SU-DHL-6 (cell line): Measurements from ENCODE around the gene ATP5IF1.

Source experiments
- H2AFZ ChIP-seq: fragments of 200-600 bp; sonication (generic); 2 replicates; pipeline ENCODE4 v1.6.1; 2014; ENCODE audit warnings: low read depth, mild to moderate bottlenecking, moderate library complexity, mixed read lengths, antibody characterized with exemption, low read length; ENCODE audit not compliant: severe bottlenecking
- H3F3A ChIP-seq: fragments of 200-600 bp; shearing (Covaris generic); 2 replicates; pipeline ENCODE4 v1.6.0; 2016; ENCODE audit warnings: antibody characterized with exemption, mild to moderate bottlenecking; ENCODE audit not compliant: insufficient read depth
- H3K27ac ChIP-seq: fragments of 200-600 bp; sonication (generic); 2 replicates; pipeline ENCODE4 v1.5.1; 2016; ENCODE audit warnings: low read depth, mild to moderate bottlenecking, low read length, moderate library complexity, mixed read lengths
- H3K27me3 ChIP-seq: fragments of 200-600 bp; sonication (generic), shearing (Covaris generic); 2 replicates; pipeline ENCODE4 v1.6.0; 2014; ENCODE audit warnings: mild to moderate bottlenecking, low read length
- H3K36me3 ChIP-seq: fragments of 200-600 bp; sonication (generic); 2 replicates; pipeline ENCODE4 v1.6.1; 2014; ENCODE audit warnings: mild to moderate bottlenecking, low read length, mixed read lengths
- H3K4me2 ChIP-seq: fragments of 300-600, 200-600 bp; shearing (Covaris generic), sonication (generic); 2 replicates; pipeline ENCODE4 v1.6.0; 2014; ENCODE audit warnings: low read length, low read depth, mild to moderate bottlenecking; ENCODE audit not compliant: poor library complexity, severe bottlenecking
- H3K4me3 ChIP-seq: fragments of 200-600 bp; sonication (generic); 2 replicates; pipeline ENCODE4 v1.5.1; 2014; ENCODE audit warnings: antibody characterized with exemption, low read length, mild to moderate bottlenecking, mixed read lengths; ENCODE audit not compliant: insufficient read depth, poor library complexity, severe bottlenecking
- H3K79me2 ChIP-seq: fragments of 200-600 bp; sonication (generic); 2 replicates; pipeline ENCODE4 v1.6.1; 2014; ENCODE audit warnings: mild to moderate bottlenecking, low read length, moderate library complexity; ENCODE audit not compliant: insufficient read depth
- H3K9ac ChIP-seq: fragments of 200-600 bp; sonication (generic); 2 replicates; pipeline ENCODE4 v1.7.0; 2014; ENCODE audit warnings: mild to moderate bottlenecking, low read length
- H3K9me2 ChIP-seq: fragments of 200-600 bp; sonication (generic); replicated peaks from 2 replicates; pipeline ENCODE4 v1.6.1; 2014; ENCODE audit warnings: low read length; ENCODE audit not compliant: insufficient read depth
- H3K9me3 ChIP-seq: fragments of 200-600 bp; sonication (generic); 2 replicates; pipeline ENCODE4 v1.6.1; 2014; ENCODE audit warnings: low read length, mixed read lengths; ENCODE audit not compliant: insufficient read depth
- H4K20me1 ChIP-seq: fragments of 200-600 bp; sonication (generic); 2 replicates; pipeline ENCODE4 v1.6.1; 2014; ENCODE audit warnings: low read depth, mild to moderate bottlenecking, antibody characterized with exemption, low read length, moderate library complexity, mixed read lengths
- EZH2phosphoT487 ChIP-seq: fragments of 200-600 bp; sonication (generic), shearing (Covaris generic); conservative IDR thresholded peaks from 2 replicates; pipeline ENCODE4 v1.6.1; 2018; ENCODE audit warnings: mild to moderate bottlenecking, antibody characterized with exemption, low read length, moderate library complexity, mixed read lengths
- TF ChIP-seq, protein P1 (sequence below): fragments of 200-600 bp; sonication (generic); IDR thresholded peaks from one replicate; pipeline ENCODE4 v1.5.1; 2017; ENCODE audit warnings: antibody characterized with exemption, mild to moderate bottlenecking, low read length, moderate library complexity; ENCODE audit not compliant: insufficient read depth, poor library complexity, severe bottlenecking

Gene ATP5IF1

DNA sequence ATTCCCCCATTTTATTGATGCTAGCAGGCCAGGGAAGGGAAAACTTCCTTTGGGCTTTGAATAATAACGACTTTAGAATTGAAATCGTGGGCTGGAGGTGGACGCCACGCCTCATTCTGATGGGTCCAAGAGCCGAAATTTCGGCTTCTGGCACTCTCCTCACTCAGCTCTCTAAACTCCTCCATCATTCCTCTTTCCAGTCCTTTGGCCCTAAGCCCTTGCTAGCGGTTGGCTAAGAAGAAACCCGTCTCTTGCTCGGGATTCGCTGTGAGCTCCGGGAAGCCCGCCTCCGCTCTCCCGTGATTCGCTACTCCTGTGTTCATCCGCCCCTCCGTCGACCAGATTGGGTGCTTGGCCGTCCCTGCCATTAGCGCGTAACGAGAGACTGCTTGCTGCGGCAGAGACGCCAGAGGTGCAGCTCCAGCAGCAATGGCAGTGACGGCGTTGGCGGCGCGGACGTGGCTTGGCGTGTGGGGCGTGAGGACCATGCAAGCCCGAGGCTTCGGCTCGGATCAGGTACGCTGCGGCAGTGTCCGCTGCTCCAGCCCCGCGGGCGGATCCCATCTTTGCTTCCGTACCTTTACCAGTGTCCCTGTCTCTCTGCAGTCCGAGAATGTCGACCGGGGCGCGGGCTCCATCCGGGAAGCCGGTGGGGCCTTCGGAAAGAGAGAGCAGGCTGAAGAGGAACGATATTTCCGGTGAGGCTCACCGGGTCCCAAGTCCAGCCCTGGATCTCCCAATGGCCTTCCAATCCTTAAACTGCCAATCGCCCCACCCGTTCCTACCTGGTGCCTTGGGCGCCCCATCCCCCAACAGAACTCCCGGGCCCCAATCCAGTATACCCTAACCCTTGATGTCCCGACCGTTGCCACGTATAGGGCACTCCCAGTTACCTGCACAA, at the start of gene ATP5IF1:
ATP5IF1 (plus strand) TSS at position 370 of the 901 bp plus-strand sequence; CDS start at position 430, 60 bp downstream.
- Histone ChIP-seq H3K4me2 (peak within 1 kb of the TSS; percentile 97), H2AFZ (no peak within 1 kb of the TSS), H3K4me3 (peak within 1 kb of the TSS; percentile 78), H3F3A (peaks cover 45% of the 10 kb centered on the region), H3K9me2 (no peaks in the 10 kb centered on the region), H3K9ac (peak within 1 kb of the TSS; percentile 91), H3K79me2 (peaks cover 42% of the 10 kb centered on the region), H3K27ac (peak within 1 kb of the TSS; percentile 89), H3K36me3 (peaks cover 8% of the 10 kb centered on the region; the same call in 1 of the 2 replicates), H4K20me1 (no peaks in the 10 kb centered on the region), H3K27me3 (no peaks in the 10 kb centered on the region), H3K9me3 (no peaks in the 10 kb centered on the region)
- no peak for TF ChIP-seq EZH2phosphoT487
- TF ChIP-seq, protein P1, sequence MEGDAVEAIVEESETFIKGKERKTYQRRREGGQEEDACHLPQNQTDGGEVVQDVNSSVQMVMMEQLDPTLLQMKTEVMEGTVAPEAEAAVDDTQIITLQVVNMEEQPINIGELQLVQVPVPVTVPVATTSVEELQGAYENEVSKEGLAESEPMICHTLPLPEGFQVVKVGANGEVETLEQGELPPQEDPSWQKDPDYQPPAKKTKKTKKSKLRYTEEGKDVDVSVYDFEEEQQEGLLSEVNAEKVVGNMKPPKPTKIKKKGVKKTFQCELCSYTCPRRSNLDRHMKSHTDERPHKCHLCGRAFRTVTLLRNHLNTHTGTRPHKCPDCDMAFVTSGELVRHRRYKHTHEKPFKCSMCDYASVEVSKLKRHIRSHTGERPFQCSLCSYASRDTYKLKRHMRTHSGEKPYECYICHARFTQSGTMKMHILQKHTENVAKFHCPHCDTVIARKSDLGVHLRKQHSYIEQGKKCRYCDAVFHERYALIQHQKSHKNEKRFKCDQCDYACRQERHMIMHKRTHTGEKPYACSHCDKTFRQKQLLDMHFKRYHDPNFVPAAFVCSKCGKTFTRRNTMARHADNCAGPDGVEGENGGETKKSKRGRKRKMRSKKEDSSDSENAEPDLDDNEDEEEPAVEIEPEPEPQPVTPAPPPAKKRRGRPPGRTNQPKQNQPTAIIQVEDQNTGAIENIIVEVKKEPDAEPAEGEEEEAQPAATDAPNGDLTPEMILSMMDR, result no peak

DNA sequence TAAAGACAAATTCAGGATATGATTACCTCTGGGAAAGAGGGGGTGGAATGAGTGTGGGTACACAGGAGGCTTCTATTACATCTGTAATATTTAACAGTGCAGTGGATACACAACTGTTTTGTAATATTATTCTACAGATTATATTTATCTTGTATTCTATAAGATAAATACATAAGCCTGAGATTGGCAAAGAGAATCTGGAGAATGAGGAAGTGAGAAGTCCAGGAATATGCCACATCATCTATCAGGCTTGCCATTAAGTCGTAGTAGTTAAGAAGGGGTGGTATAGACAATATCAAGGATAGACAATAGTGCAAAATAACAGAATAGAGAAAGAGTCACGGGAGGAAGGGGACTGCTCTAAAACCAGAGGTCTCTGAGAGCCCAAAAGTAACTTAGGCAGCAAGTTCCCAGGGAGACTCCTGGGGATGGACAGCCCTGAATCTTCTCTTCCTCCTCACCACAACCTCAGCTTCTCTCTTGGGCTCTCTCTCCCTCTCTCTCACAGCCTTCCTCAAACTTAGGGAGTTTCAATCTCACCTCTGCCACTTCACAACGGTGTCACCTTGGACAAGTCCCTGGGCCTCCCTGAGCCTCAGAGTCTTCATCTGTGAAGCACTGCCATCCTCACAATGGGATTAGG, 45.5 kb upstream of the ATP5IF1 start:
- TF ChIP-seq, protein P1, result no peak
- no peak for TF ChIP-seq EZH2phosphoT487

DNA sequence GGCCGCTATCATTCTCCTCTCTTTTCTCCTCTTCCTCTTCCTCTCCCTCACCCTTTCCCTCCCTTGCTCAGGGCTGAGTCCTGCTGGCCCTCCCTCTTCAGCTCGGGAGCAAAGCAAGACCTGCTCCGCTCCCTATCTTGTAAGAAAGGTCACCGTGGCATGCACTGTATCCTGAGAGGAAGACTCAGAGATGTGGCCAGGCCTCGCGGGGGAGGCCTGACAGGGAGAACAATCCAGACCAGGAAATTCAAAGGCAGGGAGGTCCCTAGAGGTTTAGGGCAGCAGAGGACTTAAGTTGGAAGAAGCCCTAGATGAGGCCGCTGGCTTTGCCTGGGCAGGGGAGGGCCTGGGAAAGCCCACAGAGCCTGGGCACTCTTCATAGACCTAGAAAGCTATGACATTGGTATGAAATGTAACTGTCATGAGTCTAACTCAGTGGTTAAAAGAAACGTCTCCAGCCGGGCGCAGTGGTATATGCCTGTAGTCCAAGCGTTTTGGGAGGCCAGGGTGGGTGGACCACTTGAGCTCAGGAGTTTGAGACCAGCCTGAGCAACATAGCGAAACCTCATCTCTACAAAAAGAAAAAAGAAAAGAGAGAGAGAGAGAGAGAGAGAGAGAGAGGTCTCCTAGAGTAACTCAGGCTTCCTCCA, 44.8 kb upstream of the ATP5IF1 start:
- no peaks in the 10 kb centered on the region for H4K20me1 ChIP-seq
- no peaks in the 10 kb centered on the region for H3K79me2 ChIP-seq
- no peak overlapping the region for H3K4me2 ChIP-seq
- no peak overlapping the region for H3K27ac ChIP-seq
- peaks cover 15% of the 10 kb centered on the region for H3F3A ChIP-seq
- no peaks in the 10 kb centered on the region for H3K9me2 ChIP-seq
- no peaks in the 10 kb centered on the region for H3K27me3 ChIP-seq
- H2AFZ ChIP-seq, result no peak overlapping the region
- no peak overlapping the region for H3K4me3 ChIP-seq
- H3K9me3 ChIP-seq, result no peaks in the 10 kb centered on the region
- H3K9ac ChIP-seq, result no peak overlapping the region
- TF ChIP-seq EZH2phosphoT487, result no peak
- TF ChIP-seq, protein P1, result no peak
- H3K36me3 ChIP-seq, result no peaks in the 10 kb centered on the region

More for the DNA sequence above, 45.5 kb upstream of the ATP5IF1 start:
- no peaks in the 10 kb centered on the region for H3K36me3 ChIP-seq
- no peak overlapping the region for H3K4me3 ChIP-seq
- H3F3A ChIP-seq, result peaks cover 15% of the 10 kb centered on the region
- H3K27ac ChIP-seq, result no peak overlapping the region
- H4K20me1 ChIP-seq, result no peaks in the 10 kb centered on the region
- no peaks in the 10 kb centered on the region for H3K9me2 ChIP-seq
- no peaks in the 10 kb centered on the region for H3K79me2 ChIP-seq
- H2AFZ ChIP-seq, result no peak overlapping the region
- H3K27me3 ChIP-seq, result no peaks in the 10 kb centered on the region
- H3K9ac ChIP-seq, result no peak overlapping the region
- H3K4me2 ChIP-seq, result no peak overlapping the region
- H3K9me3 ChIP-seq, result no peaks in the 10 kb centered on the region
